Keratinocyte (primary cell): ENCODE data around the gene ADH6.

ENCODE experiments used
- EZH2 ChIP-seq: IDR thresholded peaks from one replicate; pipeline ENCODE4 v1.6.1; 2012; ENCODE audit warnings: inconsistent platforms, mild to moderate bottlenecking, low read length, moderate library complexity
- TF ChIP-seq, protein P1 (sequence below), 3 experiments: IDR thresholded peaks in 1 of 3; conservative IDR thresholded peaks in 1 of 3; optimal IDR thresholded peaks in 1 of 3; 2 replicates in 2 of 3; 3 replicates in 1 of 3; pipeline versions ENCODE3 to v1.5.1; 2011; ENCODE audit warnings: low read length in 3 of 3, mild to moderate bottlenecking in 3 of 3, moderate library complexity in 2 of 3, control low read depth in 1 of 3, inconsistent platforms in 1 of 3; ENCODE audit not compliant: insufficient read depth in 2 of 3; ENCODE audit errors: extremely low read depth in 1 of 3

DNA sequence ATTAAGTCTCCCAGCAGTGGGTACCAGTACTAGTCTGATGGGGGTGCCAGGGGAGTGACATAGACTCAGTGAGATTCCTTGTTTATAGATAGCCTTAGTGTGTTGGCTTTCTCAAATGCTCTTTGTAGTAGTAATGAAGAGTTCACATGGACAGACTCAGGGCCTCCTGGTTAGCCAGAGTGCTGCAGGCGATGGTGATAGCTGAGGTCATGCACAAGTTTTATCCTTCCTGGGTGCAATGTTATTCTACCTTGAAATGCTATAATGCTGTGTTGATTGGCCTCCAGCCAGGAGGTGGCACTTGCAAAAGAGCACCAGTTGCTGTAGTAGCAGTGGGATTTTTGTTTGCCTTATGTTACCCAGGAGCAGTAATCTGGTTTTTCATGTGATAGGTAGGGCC, 39.4 kb downstream of the ADH6 start:
- TF ChIP-seq, protein P1, sequence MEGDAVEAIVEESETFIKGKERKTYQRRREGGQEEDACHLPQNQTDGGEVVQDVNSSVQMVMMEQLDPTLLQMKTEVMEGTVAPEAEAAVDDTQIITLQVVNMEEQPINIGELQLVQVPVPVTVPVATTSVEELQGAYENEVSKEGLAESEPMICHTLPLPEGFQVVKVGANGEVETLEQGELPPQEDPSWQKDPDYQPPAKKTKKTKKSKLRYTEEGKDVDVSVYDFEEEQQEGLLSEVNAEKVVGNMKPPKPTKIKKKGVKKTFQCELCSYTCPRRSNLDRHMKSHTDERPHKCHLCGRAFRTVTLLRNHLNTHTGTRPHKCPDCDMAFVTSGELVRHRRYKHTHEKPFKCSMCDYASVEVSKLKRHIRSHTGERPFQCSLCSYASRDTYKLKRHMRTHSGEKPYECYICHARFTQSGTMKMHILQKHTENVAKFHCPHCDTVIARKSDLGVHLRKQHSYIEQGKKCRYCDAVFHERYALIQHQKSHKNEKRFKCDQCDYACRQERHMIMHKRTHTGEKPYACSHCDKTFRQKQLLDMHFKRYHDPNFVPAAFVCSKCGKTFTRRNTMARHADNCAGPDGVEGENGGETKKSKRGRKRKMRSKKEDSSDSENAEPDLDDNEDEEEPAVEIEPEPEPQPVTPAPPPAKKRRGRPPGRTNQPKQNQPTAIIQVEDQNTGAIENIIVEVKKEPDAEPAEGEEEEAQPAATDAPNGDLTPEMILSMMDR (optimal IDR thresholded peaks at IDR 0.05 in 1 of 3, IDR thresholded peaks at IDR 0.05 in 1 of 3, conservative IDR thresholded peaks at IDR 0.05 in 1 of 3; ENCODE audit: extremely low read depth in 1 of 3, insufficient read depth in 2 of 3, low read length in 3 of 3): no peak
- no peak for TF ChIP-seq EZH2
